Vagina (tissue), 2 donors: ENCODE data around the gene PSPC1.

Experiments used
- CTCF ChIP-seq, 3 experiments: fragments of 450-650 bp in 2 of 3; fragments of 200-600 bp in 1 of 3; sonication (generic) in 1 of 3; IDR thresholded peaks; one replicate each; pipeline ENCODE4 v1.5.1; 2017 to 2019; ENCODE audit warnings: antibody characterized with exemption in 3 of 3, mild to moderate bottlenecking in 2 of 3, moderate library complexity in 2 of 3
- POLR2A ChIP-seq, 2 donors: fragments of 450-650 bp; IDR thresholded peaks; one replicate each; pipeline ENCODE4 v1.6.1; 2017; ENCODE audit warnings: antibody characterized with exemption in 2 of 2, mild to moderate bottlenecking in 2 of 2, moderate library complexity in 2 of 2

- TF ChIP-seq POLR2A (IDR thresholded peaks at IDR 0.05) (no peak), CTCF (IDR thresholded peaks at IDR 0.05) (no peak)
These were observed 57.4 kb downstream of the PSPC1 start for GRCh38 chr13:19725320-19725719.
